ENCODE measurements around the gene PTP4A2.

DNA sequence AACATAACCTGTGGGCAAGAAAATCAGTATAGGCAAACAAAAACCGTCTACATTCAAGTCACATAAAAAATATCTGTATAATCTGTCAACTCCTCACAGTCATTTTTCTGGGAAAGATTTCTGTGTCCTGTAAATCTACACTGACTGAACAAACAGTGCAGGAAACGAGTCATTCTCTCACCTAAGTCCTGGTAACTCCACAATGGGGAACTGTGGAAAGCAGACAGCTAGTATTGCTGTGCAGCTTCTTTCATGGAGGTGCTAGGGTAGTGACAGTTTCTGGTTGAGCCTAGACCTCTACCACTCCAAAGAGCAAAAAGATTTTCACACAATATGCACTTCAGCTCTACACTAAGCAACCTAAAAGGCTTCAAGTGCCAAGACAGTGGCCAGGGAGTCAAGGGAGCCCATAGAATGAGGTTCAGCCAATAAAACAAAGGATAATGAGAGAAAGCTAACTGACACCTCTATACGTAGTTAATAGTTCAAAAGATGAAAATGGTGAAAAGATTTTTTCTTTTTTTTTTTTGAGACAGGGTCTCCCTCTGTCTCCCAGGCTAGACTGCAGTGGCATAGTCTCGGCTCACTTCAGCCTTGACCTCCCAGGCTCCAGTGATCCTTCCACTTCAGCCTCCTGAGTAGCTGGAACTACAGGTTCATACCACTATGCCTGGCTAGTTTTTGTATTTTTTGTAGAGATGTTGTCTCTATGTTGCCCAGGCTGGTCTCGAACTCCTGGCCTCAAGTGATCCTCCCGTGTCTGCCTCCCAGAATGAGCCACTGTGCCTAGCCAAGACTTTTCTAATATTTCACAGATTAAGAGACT is 5.5 kb downstream of the PTP4A2 start:
- TF ChIP-seq POLR2AphosphoS5 (IDR thresholded peaks at IDR 0.05) = no peak
- TF ChIP-seq, protein P1, sequence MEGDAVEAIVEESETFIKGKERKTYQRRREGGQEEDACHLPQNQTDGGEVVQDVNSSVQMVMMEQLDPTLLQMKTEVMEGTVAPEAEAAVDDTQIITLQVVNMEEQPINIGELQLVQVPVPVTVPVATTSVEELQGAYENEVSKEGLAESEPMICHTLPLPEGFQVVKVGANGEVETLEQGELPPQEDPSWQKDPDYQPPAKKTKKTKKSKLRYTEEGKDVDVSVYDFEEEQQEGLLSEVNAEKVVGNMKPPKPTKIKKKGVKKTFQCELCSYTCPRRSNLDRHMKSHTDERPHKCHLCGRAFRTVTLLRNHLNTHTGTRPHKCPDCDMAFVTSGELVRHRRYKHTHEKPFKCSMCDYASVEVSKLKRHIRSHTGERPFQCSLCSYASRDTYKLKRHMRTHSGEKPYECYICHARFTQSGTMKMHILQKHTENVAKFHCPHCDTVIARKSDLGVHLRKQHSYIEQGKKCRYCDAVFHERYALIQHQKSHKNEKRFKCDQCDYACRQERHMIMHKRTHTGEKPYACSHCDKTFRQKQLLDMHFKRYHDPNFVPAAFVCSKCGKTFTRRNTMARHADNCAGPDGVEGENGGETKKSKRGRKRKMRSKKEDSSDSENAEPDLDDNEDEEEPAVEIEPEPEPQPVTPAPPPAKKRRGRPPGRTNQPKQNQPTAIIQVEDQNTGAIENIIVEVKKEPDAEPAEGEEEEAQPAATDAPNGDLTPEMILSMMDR (IDR thresholded peaks at IDR 0.05) = no peak
- no peak for TF ChIP-seq POLR2A (IDR thresholded peaks at IDR 0.05)

Data from breast epithelium (tissue), 3 donors.